ENCODE measurements around the gene CHN2.

Gene CHN2

GRCh38 chr7:29224726-29225125 is 30.2 kb downstream of the CHN2 start:
- FAIRE-seq (no peak), DNase-seq (ENCODE audit: insufficient read length, low spot score) (no peak)
- TF ChIP-seq POLR2A (IDR thresholded peaks at IDR 0.05; ENCODE audit: low read depth, low read length) = no peak

GRCh38 chr7:29228289-29229011 is 33.9 kb downstream of the CHN2 start:
- FAIRE-seq (no peak), DNase-seq (ENCODE audit: insufficient read length, low spot score) (no peak)
- no peak for TF ChIP-seq POLR2A (IDR thresholded peaks at IDR 0.05; ENCODE audit: low read depth, low read length)

- FAIRE-seq (no peak), DNase-seq (ENCODE audit: insufficient read length, low spot score) (no peak)
- no peak for TF ChIP-seq POLR2A (IDR thresholded peaks at IDR 0.05; ENCODE audit: low read depth, low read length)
Observed at GRCh38 chr7:29229066-29229465, 34.5 kb downstream of the CHN2 start.

- FAIRE-seq (no peak), DNase-seq (ENCODE audit: insufficient read length, low spot score) (no peak)
- no peak for TF ChIP-seq POLR2A (IDR thresholded peaks at IDR 0.05; ENCODE audit: low read depth, low read length)
Observed at GRCh38 chr7:29229946-29230345, 35.4 kb downstream of the CHN2 start.

- DNase-seq (ENCODE audit: insufficient read length, low spot score) = no peak
- no peak for FAIRE-seq
- no peak for TF ChIP-seq POLR2A (IDR thresholded peaks at IDR 0.05; ENCODE audit: low read depth, low read length)
Observed at GRCh38 chr7:29230871-29231345, 36.3 kb downstream of the CHN2 start.

GRCh38 chr7:29231671-29232232 is 37.2 kb downstream of the CHN2 start:
- no peak for DNase-seq (ENCODE audit: insufficient read length, low spot score)
- TF ChIP-seq POLR2A (IDR thresholded peaks at IDR 0.05; ENCODE audit: low read depth, low read length) = no peak
- FAIRE-seq = no peak

GRCh38 chr7:29234438-29234837 is 39.9 kb downstream of the CHN2 start:
- no peak for FAIRE-seq
- no peak for TF ChIP-seq POLR2A (IDR thresholded peaks at IDR 0.05; ENCODE audit: low read depth, low read length)
- DNase-seq (ENCODE audit: insufficient read length, low spot score) = no peak

GRCh38 chr7:29236071-29236580 is 41.6 kb downstream of the CHN2 start:
- TF ChIP-seq POLR2A (IDR thresholded peaks at IDR 0.05; ENCODE audit: low read depth, low read length) = no peak
- FAIRE-seq (no peak), DNase-seq (ENCODE audit: insufficient read length, low spot score) (no peak)

- DNase-seq (ENCODE audit: insufficient read length, low spot score) (no peak), FAIRE-seq (no peak)
- no peak for TF ChIP-seq POLR2A (IDR thresholded peaks at IDR 0.05; ENCODE audit: low read depth, low read length)
Observed at GRCh38 chr7:29236649-29237048, 42.1 kb downstream of the CHN2 start.

GRCh38 chr7:29237489-29237888 is 42.9 kb downstream of the CHN2 start:
- FAIRE-seq (no peak), DNase-seq (ENCODE audit: insufficient read length, low spot score) (no peak)

GRCh38 chr7:29239638-29240037 is 45.1 kb downstream of the CHN2 start:
- peak; percentile 27 for DNase-seq (ENCODE audit: insufficient read length, low spot score)
- no peak for TF ChIP-seq POLR2A (IDR thresholded peaks at IDR 0.05; ENCODE audit: low read depth, low read length)
- no peak for FAIRE-seq

More at GRCh38 chr7:29237489-29237888, 42.9 kb downstream of the CHN2 start:
- TF ChIP-seq POLR2A (IDR thresholded peaks at IDR 0.05; ENCODE audit: low read depth, low read length) = no peak

- no peak for TF ChIP-seq POLR2A (IDR thresholded peaks at IDR 0.05; ENCODE audit: low read depth, low read length)
- FAIRE-seq = no peak
- DNase-seq (ENCODE audit: insufficient read length, low spot score) = no peak
Observed at GRCh38 chr7:29242265-29242664, 47.7 kb downstream of the CHN2 start.

- DNase-seq (ENCODE audit: insufficient read length, low spot score) (no peak), FAIRE-seq (no peak)
- TF ChIP-seq POLR2A (IDR thresholded peaks at IDR 0.05; ENCODE audit: low read depth, low read length) = no peak
Observed at GRCh38 chr7:29243910-29244655, 49.5 kb downstream of the CHN2 start.

- DNase-seq (ENCODE audit: insufficient read length, low spot score) (no peak), FAIRE-seq (no peak)
- no peak for TF ChIP-seq POLR2A (IDR thresholded peaks at IDR 0.05; ENCODE audit: low read depth, low read length)
Observed at GRCh38 chr7:29247224-29247962, 52.8 kb downstream of the CHN2 start.
